Vagina (tissue), 2 donors: ENCODE measurements around the gene KLHL13. TPM values are rescaled to one million over a fixed set of nuclear protein-coding genes. Genes with fewer than 3 reads are reported as not detected.

Experiments used
- DNase-seq, 2 donors: peaks; one replicate each; pipeline ENCODE4 v3.0.0-alpha.2; 2017; ENCODE audit errors: extremely low spot score in 2 of 2
- H3K27ac ChIP-seq: fragments of 200-600 bp; sonication (generic); one replicate; pipeline ENCODE4 v1.5.1; 2019
- H3K27me3 ChIP-seq: fragments of 200-600 bp; sonication (generic); one replicate; pipeline ENCODE4 v1.5.1; 2019
- H3K36me3 ChIP-seq, 2 donors: fragments of 200-600 bp; sonication (generic); one replicate each; pipeline ENCODE4 v1.5.1; 2017 to 2019
- H3K4me1 ChIP-seq: fragments of 200-600 bp; sonication (generic); one replicate; pipeline ENCODE4 v1.5.1; 2019
- H3K4me3 ChIP-seq, 2 donors: fragments of 200-600 bp; sonication (generic); 1 replicate in 1 of 2; 2 replicates in 1 of 2; pipeline ENCODE4 v1.5.1; 2016 to 2019
- H3K9me3 ChIP-seq: fragments of 200-600 bp; sonication (generic); one replicate; pipeline ENCODE4 v1.5.1; 2019
- CTCF ChIP-seq, 3 experiments: fragments of 450-650 bp in 2 of 3; fragments of 200-600 bp in 1 of 3; sonication (generic) in 1 of 3; IDR thresholded peaks; one replicate each; pipeline ENCODE4 v1.5.1; 2017 to 2019; ENCODE audit warnings: antibody characterized with exemption in 3 of 3, mild to moderate bottlenecking in 2 of 3, moderate library complexity in 2 of 3
- POLR2A ChIP-seq, 2 donors: fragments of 450-650 bp; IDR thresholded peaks; one replicate each; pipeline ENCODE4 v1.6.1; 2017; ENCODE audit warnings: antibody characterized with exemption in 2 of 2, mild to moderate bottlenecking in 2 of 2, moderate library complexity in 2 of 2
- POLR2AphosphoS5 ChIP-seq, 2 donors: sonication (generic); formaldehyde crosslinking; IDR thresholded peaks; one replicate each; pipeline ENCODE4 v1.9.0; 2017; ENCODE audit warnings: antibody characterized with exemption in 2 of 2, mild to moderate bottlenecking in 2 of 2, low read depth in 1 of 2; ENCODE audit not compliant: insufficient read depth in 1 of 2
- intact Hi-C: fragments of 100-400 bp; cut with DNase I; formaldehyde crosslinking; loops from one replicate; pipeline ENCODE4 v1.15.1; 2023
- total RNA-seq: library from RNA; depleted of rRNA; stranded (reverse); fragments of >200 nt; gene quantifications from one replicate; pipeline ENCODE4 v1.2.3, GENCODE V29; 2016

The KLHL13 gene
- total RNA-seq, 1 donor from 2014 or later = 10.6 TPM

DNA sequence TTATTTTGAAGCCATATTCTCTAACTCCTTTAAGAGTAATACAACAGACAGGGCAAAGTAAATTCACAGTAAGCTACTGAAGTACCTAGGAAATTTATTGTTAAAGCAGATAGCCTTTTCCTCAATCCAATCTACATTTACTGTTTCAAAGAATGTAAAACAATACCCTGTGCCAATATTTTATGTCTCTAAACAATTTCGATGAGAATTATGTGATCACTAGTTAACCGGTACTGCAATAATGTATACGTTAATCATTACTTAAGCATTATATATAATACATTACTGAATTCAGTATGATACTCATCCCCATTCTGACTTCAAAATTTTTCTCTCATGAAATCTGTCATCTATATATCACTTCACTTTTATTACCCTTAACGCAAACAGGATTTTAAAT lies 28.5 kb downstream of the KLHL13 start:
- H3K27me3 ChIP-seq = no peaks in the 10 kb centered on the region
- no peaks in the 10 kb centered on the region for H3K4me1 ChIP-seq
- no peak for TF ChIP-seq CTCF (IDR thresholded peaks at IDR 0.05)
- H3K36me3 ChIP-seq = no peaks in the 10 kb centered on the region
- H3K4me3 ChIP-seq = no peak overlapping the region
- no peaks in the 10 kb centered on the region for H3K9me3 ChIP-seq
- intact Hi-C loops = no loop called here
- no peak overlapping the region for H3K27ac ChIP-seq
- no peak for DNase-seq

- intact Hi-C loops = no loop called here
- Histone ChIP-seq H3K27me3 (no peaks in the 10 kb centered on the region), H3K4me3 (no peak overlapping the region), H3K27ac (no peak overlapping the region), H3K36me3 (no peaks in the 10 kb centered on the region), H3K9me3 (no peaks in the 10 kb centered on the region), H3K4me1 (peaks cover 11% of the 10 kb centered on the region)
- no peak for DNase-seq
- TF ChIP-seq POLR2AphosphoS5 (IDR thresholded peaks at IDR 0.05; ENCODE audit: insufficient read depth in 1 of 2, low read depth in 1 of 2) = no peak
- TF ChIP-seq CTCF (IDR thresholded peaks at IDR 0.05) = no peak
- TF ChIP-seq POLR2A (IDR thresholded peaks at IDR 0.05) = no peak
Observed at GRCh38 chrX:118074196-118074595, 42.4 kb downstream of the KLHL13 start.

GRCh38 chrX:118066867-118067515 lies 49.6 kb downstream of the KLHL13 start:
- Histone ChIP-seq H3K36me3 (no peaks in the 10 kb centered on the region), H3K27me3 (no peaks in the 10 kb centered on the region), H3K4me1 (no peaks in the 10 kb centered on the region), H3K27ac (no peak overlapping the region), H3K9me3 (no peaks in the 10 kb centered on the region), H3K4me3 (no peak overlapping the region)
- TF ChIP-seq POLR2AphosphoS5 (IDR thresholded peaks at IDR 0.05; ENCODE audit: insufficient read depth in 1 of 2, low read depth in 1 of 2) (no peak), CTCF (IDR thresholded peaks at IDR 0.05) (no peak), POLR2A (IDR thresholded peaks at IDR 0.05) (no peak)
- no peak for DNase-seq
- intact Hi-C loops = no loop called here

DNA sequence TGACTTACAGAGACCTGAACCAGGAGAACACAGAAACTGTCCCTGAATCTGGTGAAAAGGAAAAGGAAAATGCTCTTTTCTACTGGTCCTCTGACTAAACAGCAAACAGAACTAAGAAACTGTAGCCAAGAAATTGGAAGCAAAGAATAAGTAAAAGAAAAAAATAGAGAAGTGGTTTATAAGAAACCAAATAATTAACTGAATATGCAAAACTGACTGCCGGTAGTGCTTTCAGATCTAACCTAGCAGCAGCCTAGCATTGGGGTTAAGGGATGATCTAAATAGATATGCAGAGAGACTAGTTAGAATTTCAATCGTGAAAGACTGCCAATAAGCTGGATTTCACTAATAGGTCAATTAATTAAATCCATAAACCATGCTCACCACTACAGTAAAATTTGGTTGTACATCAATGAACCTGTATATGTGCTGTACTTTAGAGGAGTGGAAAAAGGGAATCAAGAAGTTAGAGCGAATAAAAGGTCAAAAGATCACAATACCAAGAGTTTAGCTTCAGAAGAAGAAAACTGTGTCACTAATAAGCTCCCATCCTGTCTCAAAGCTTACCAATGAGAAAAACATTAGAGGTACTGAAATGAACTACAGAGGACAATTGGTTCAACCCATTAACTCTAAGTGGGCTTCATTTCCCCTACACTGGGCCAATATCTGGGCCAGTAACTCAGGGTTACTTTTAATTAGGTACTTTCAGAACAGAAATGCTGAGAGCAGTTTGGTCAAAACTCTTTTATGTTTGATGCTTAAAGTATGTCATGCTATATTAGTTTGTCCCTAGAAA lies 53.6 kb downstream of the KLHL13 start:
- Histone ChIP-seq H3K4me1 (no peaks in the 10 kb centered on the region), H3K36me3 (no peaks in the 10 kb centered on the region), H3K27ac (no peak overlapping the region), H3K27me3 (no peaks in the 10 kb centered on the region), H3K4me3 (no peak overlapping the region), H3K9me3 (no peaks in the 10 kb centered on the region)
- DNase-seq = no peak
- TF ChIP-seq CTCF (IDR thresholded peaks at IDR 0.05) = no peak
- no peak for TF ChIP-seq POLR2AphosphoS5 (IDR thresholded peaks at IDR 0.05; ENCODE audit: insufficient read depth in 1 of 2, low read depth in 1 of 2)
- no peak for TF ChIP-seq POLR2A (IDR thresholded peaks at IDR 0.05)
- intact Hi-C loops = no loop called here
